OCI-LY1 (cell line): ENCODE results near the gene CD207.

Experiments
- H2AFZ ChIP-seq: fragments of 200-600 bp; sonication (generic), shearing (Covaris generic); 2 replicates; pipeline ENCODE4 v1.6.0; 2014; ENCODE audit warnings: antibody characterized with exemption, mild to moderate bottlenecking, low read length
- H3F3A ChIP-seq: fragments of 200-600 bp; sonication (generic), shearing (Covaris generic); 2 replicates; pipeline ENCODE4 v1.6.0; 2014; ENCODE audit warnings: mild to moderate bottlenecking, antibody characterized with exemption, low read length, moderate library complexity; ENCODE audit not compliant: insufficient read depth
- H3K27ac ChIP-seq: fragments of 200-600 bp; sonication (generic); 2 replicates; pipeline ENCODE4 v1.5.1; 2014; ENCODE audit warnings: low read length, mixed run types, mild to moderate bottlenecking, low read depth; ENCODE audit not compliant: poor library complexity, severe bottlenecking
- H3K27me3 ChIP-seq: fragments of 200-600 bp; sonication (generic); 2 replicates; pipeline ENCODE4 v1.6.0; 2014; ENCODE audit warnings: antibody characterized with exemption, mild to moderate bottlenecking, low read length, moderate library complexity; ENCODE audit not compliant: insufficient read depth
- H3K36me3 ChIP-seq: fragments of 200-600 bp; sonication (generic); 2 replicates; pipeline ENCODE4 v1.6.1; 2014; ENCODE audit warnings: mild to moderate bottlenecking, antibody characterized with exemption, low read length, moderate library complexity, mixed read lengths; ENCODE audit not compliant: insufficient read depth
- H3K4me1 ChIP-seq: fragments of 200-600 bp; sonication (generic); 2 replicates; pipeline ENCODE4 v1.5.1; 2014; ENCODE audit warnings: mild to moderate bottlenecking, low read length, moderate library complexity; ENCODE audit not compliant: insufficient read depth, severe bottlenecking
- H3K4me2 ChIP-seq: fragments of 200-600 bp; sonication (generic), shearing (Covaris generic); 2 replicates; pipeline ENCODE4 v1.6.1; 2014; ENCODE audit warnings: low read length
- H3K4me3 ChIP-seq: fragments of 200-600 bp; sonication (generic); 2 replicates; pipeline ENCODE4 v1.5.1; 2014; ENCODE audit warnings: low read length, low read depth, mild to moderate bottlenecking, mixed read lengths; ENCODE audit not compliant: poor library complexity, severe bottlenecking
- H3K79me2 ChIP-seq: fragments of 200-600 bp; shearing (Covaris generic); 2 replicates; pipeline ENCODE4 v1.6.1; 2016; ENCODE audit warnings: mixed run types, low read length, mixed read lengths; ENCODE audit not compliant: insufficient read depth
- H3K9ac ChIP-seq: fragments of 200-600 bp; sonication (generic), shearing (Covaris generic); 2 replicates; pipeline ENCODE4 v1.6.1; 2014; ENCODE audit warnings: mild to moderate bottlenecking, low read length, mixed read lengths
- H3K9me2 ChIP-seq: fragments of 200-600 bp; sonication (generic), shearing (Covaris generic); 2 replicates; pipeline ENCODE4 v1.6.1; 2014; ENCODE audit warnings: low read depth, mild to moderate bottlenecking, low read length, mixed read lengths
- H3K9me3 ChIP-seq: fragments of 200-600 bp; shearing (Covaris generic); 2 replicates; pipeline ENCODE4 v1.6.1; 2014; ENCODE audit warnings: low read length, mixed read lengths
- H4K20me1 ChIP-seq: fragments of 200-600 bp; sonication (generic), shearing (Covaris generic); 2 replicates; pipeline ENCODE4 v1.6.0; 2016; ENCODE audit warnings: mild to moderate bottlenecking, low read length; ENCODE audit not compliant: insufficient read depth
- CTCF ChIP-seq: fragments of 200-600 bp; sonication (generic), shearing (Covaris generic); IDR thresholded peaks from 2 replicates; pipeline ENCODE4 v1.5.1; 2017; ENCODE audit warnings: mild to moderate bottlenecking, antibody characterized with exemption, low read length, moderate library complexity, mixed read lengths
- EZH2 ChIP-seq: fragments of 200-600 bp; sonication (generic), shearing (Covaris generic); IDR thresholded peaks from 2 replicates; pipeline ENCODE4 v1.8.0; 2017; ENCODE audit warnings: borderline replicate concordance, mixed run types, mild to moderate bottlenecking, antibody characterized with exemption, low read length, moderate library complexity, mixed read lengths

The CD207 gene

DNA sequence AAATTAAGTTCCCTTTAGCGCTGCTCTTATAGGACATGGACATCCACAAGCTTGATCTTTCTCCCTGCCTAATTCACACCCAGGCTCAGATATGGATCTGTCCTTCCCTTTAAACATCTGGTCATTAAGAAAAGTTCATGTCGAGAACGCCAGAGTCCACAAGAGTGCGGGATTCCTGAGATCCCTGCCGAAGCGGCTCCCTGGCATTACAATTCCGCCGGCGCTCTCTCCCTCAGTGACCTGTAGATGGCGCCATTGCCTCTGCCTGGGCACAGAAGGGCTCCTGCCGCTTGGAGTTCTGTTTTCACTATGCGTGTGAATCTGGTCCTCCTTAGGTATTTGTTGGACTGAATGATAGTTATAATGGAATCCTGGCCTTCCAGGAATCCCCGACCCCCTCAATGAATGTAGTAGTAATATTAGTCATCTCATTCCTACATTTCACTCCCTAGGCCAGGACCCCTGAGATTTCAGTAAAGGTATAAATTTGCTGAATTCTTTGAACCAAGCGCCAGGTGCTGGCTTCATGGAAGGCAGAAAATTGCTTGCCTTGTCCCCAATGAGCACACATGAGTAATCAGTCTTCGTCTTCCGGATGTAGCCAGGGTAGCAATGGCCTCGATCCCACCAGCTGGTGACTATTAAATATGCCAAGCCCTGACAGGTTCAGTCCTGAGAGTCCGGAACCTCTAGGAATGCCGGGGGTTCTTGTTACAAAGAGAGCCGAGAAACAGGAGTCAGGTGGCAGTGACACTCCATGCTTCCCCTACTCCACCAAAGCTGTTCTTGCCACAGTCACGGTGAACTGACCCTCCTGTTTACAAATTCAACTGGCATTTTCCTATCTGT, 26.4 kb upstream of the CD207 start:
- H2AFZ ChIP-seq = no peak overlapping the region
- H3K27me3 ChIP-seq = no peaks in the 10 kb centered on the region
- TF ChIP-seq EZH2 (no peak), CTCF (peak; percentile 95)
- H4K20me1 ChIP-seq = no peaks in the 10 kb centered on the region
- no peaks in the 10 kb centered on the region for H3F3A ChIP-seq
- H3K4me3 ChIP-seq = no peak overlapping the region
- no peak overlapping the region for H3K9ac ChIP-seq
- H3K27ac ChIP-seq = no peak overlapping the region
- H3K4me1 ChIP-seq = no peaks in the 10 kb centered on the region
- no peaks in the 10 kb centered on the region for H3K79me2 ChIP-seq
- no peaks in the 10 kb centered on the region for H3K36me3 ChIP-seq
- no peaks in the 10 kb centered on the region for H3K9me2 ChIP-seq
- H3K9me3 ChIP-seq = no peaks in the 10 kb centered on the region
- no peak overlapping the region for H3K4me2 ChIP-seq

GRCh38 chr2:70855667-70856066, 20.1 kb upstream of the CD207 start:
- Histone ChIP-seq H2AFZ (no peak overlapping the region), H3K27me3 (no peaks in the 10 kb centered on the region), H3F3A (no peaks in the 10 kb centered on the region), H3K9me3 (no peaks in the 10 kb centered on the region), H3K4me1 (no peaks in the 10 kb centered on the region), H3K79me2 (no peaks in the 10 kb centered on the region), H3K36me3 (no peaks in the 10 kb centered on the region), H3K9ac (no peak overlapping the region), H4K20me1 (no peaks in the 10 kb centered on the region), H3K4me2 (no peak overlapping the region), H3K4me3 (no peak overlapping the region), H3K27ac (no peak overlapping the region), H3K9me2 (no peaks in the 10 kb centered on the region)
- TF ChIP-seq CTCF = no peak
- TF ChIP-seq EZH2 = no peak

DNA sequence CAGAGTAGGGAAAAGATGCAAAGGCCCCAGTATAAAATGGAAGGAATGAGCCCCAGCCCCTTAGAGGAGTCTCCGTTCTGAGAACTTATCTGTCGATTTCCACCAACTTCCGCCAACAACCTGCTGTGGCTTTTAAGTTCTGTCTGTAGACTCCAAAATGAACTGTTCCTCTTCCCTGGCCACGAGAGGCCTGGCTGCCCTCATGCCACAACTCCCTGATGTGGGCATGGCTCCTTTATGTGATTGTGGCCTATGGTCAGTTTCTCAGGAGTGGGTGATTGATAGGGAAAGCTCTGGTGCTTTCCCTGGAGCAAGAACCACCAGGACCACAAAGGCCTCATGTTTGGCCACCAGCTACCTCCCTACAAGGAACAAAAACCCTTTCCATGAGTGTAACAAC, 18.8 kb upstream of the CD207 start:
- Histone ChIP-seq H4K20me1 (no peaks in the 10 kb centered on the region), H3K9ac (no peak overlapping the region), H3K79me2 (no peaks in the 10 kb centered on the region), H3K36me3 (no peaks in the 10 kb centered on the region), H3K9me2 (no peaks in the 10 kb centered on the region), H3K4me3 (no peak overlapping the region), H3K4me2 (no peak overlapping the region), H3F3A (no peaks in the 10 kb centered on the region), H3K9me3 (no peaks in the 10 kb centered on the region), H3K27me3 (no peaks in the 10 kb centered on the region), H3K27ac (no peak overlapping the region), H3K4me1 (no peaks in the 10 kb centered on the region), H2AFZ (no peak overlapping the region)
- TF ChIP-seq CTCF = no peak
- no peak for TF ChIP-seq EZH2
